Central memory CD8-positive, alpha-beta T cell (primary cell): Measurements from ENCODE around the gene UGT1A10.
"Not testable (repeated sequence)": the region's sequence is repeated elsewhere in the genome, so short reads cannot be mapped to it uniquely, and the experiment has no call there.

Experiments used
- ATAC-seq: fragments of 150-1000 bp; cut with Tn5 transposase; replicated peaks from 2 replicates; pipeline ENCODE4 v1.10.0; 2022; ENCODE audit warnings: mild to moderate bottlenecking, moderate FRiP score, moderate number of reproducible peaks; ENCODE audit not compliant: poor library complexity, severe bottlenecking; ENCODE audit errors: extremely low read depth
- DNase-seq, 2 donors: peaks; one replicate each; pipeline ENCODE4 v3.0.0; 2021; ENCODE audit warnings: low spot score in 2 of 2
- H3K27ac Mint-ChIP-seq: one replicate; pipeline ENCODE4 v1.8.0; 2022; ENCODE audit warnings: low read depth, mild to moderate bottlenecking, moderate library complexity, mixed read lengths
- H3K27me3 Mint-ChIP-seq: one replicate; pipeline ENCODE4 v1.8.0; 2022; ENCODE audit warnings: mixed read lengths
- H3K36me3 Mint-ChIP-seq: one replicate; pipeline ENCODE4 v1.8.0; 2022; ENCODE audit warnings: mild to moderate bottlenecking, moderate library complexity, mixed read lengths; ENCODE audit not compliant: insufficient read depth
- H3K4me1 Mint-ChIP-seq: one replicate; pipeline ENCODE4 v1.8.0; 2022; ENCODE audit warnings: mixed read lengths
- H3K4me3 Mint-ChIP-seq: one replicate; pipeline ENCODE4 v1.8.0; 2022; ENCODE audit warnings: mild to moderate bottlenecking, moderate library complexity, mixed read lengths
- H3K9me3 Mint-ChIP-seq: one replicate; pipeline ENCODE4 v1.8.0; 2022; ENCODE audit warnings: mixed read lengths

UGT1A10 gene

DNA sequence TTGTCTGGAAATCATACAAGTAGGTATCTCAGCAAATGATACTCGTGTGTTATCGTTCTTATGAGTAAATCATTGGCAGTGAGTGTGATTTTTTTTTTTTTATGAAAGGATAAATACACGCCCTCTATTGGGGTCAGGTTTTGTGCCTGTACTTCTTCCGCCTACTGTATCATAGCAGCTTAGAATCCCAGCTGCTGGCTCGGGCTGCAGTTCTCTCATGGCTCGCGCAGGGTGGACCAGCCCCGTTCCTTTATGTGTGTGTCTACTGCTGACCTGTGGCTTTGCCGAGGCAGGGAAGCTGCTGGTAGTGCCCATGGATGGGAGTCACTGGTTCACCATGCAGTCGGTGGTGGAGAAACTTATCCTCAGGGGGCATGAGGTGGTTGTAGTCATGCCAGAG is at the start of gene UGT1A10:
UGT1A10 (plus strand) TSS at position 143 of the 400 bp plus-strand sequence; CDS start at position 218, 75 bp downstream.
- not testable (repeated sequence) for DNase-seq, H3K4me3 Mint-ChIP-seq, H3K9me3 Mint-ChIP-seq, H3K36me3 Mint-ChIP-seq, ATAC-seq, H3K4me1 Mint-ChIP-seq, H3K27ac Mint-ChIP-seq
- H3K27me3 Mint-ChIP-seq = peaks cover 61% of the 10 kb centered on the region

- Mint-ChIP-seq H3K27me3 (peaks cover 67% of the 10 kb centered on the region), H3K4me3 (no peak overlapping the region), H3K36me3 (no peaks in the 10 kb centered on the region), H3K4me1 (no peaks in the 10 kb centered on the region), H3K9me3 (no peaks in the 10 kb centered on the region), H3K27ac (no peak overlapping the region)
- DNase-seq = no peak
- no peak for ATAC-seq
Observed at GRCh38 chr2:233588400-233588799, 47.8 kb upstream of the UGT1A10 start.

- not testable (repeated sequence) for H3K4me3 Mint-ChIP-seq, H3K4me1 Mint-ChIP-seq, DNase-seq, H3K27ac Mint-ChIP-seq, ATAC-seq, H3K9me3 Mint-ChIP-seq, H3K36me3 Mint-ChIP-seq
- peaks cover 48% of the 10 kb centered on the region for H3K27me3 Mint-ChIP-seq
Observed at GRCh38 chr2:233592706-233593105, 43.5 kb upstream of the UGT1A10 start.

- DNase-seq = no peak
- Mint-ChIP-seq H3K27ac (no peak overlapping the region), H3K4me1 (no peaks in the 10 kb centered on the region)
Observed at GRCh38 chr2:233593201-233593600, 43.0 kb upstream of the UGT1A10 start.

GRCh38 chr2:233597522-233597921 is 38.7 kb upstream of the UGT1A10 start:
- Mint-ChIP-seq H3K4me3 (no peak overlapping the region), H3K27me3 (peaks cover 52% of the 10 kb centered on the region), H3K4me1 (no peaks in the 10 kb centered on the region), H3K36me3 (no peaks in the 10 kb centered on the region), H3K27ac (no peak overlapping the region), H3K9me3 (no peaks in the 10 kb centered on the region)
- DNase-seq (no peak), ATAC-seq (no peak)

More at GRCh38 chr2:233593201-233593600, 43.0 kb upstream of the UGT1A10 start:
- H3K36me3 Mint-ChIP-seq = no peaks in the 10 kb centered on the region
- no peaks in the 10 kb centered on the region for H3K9me3 Mint-ChIP-seq
- peaks cover 43% of the 10 kb centered on the region for H3K27me3 Mint-ChIP-seq
- H3K4me3 Mint-ChIP-seq = no peak overlapping the region
- no peak for ATAC-seq

DNA sequence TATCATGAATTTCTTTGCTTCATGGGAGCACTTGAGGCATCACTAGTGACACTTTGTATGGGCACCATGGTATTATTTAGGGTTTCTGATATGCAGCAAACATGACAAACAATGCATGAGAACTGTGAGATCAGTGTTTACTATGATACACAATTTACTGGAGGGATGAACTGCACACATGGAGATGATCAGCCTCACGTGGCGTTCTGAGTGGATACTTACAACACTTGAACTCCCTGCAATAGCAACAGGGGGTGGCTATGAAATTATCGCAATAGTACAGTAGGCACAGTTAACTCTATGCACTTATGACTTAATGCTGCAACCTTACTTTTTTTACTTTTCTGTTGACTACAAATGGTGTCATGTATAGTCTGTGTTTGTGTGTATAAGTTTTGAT is 37.3 kb upstream of the UGT1A10 start:
- peaks cover 46% of the 10 kb centered on the region for H3K27me3 Mint-ChIP-seq
- no peak for DNase-seq
- no peaks in the 10 kb centered on the region for H3K4me1 Mint-ChIP-seq
- ATAC-seq = no peak
- H3K36me3 Mint-ChIP-seq = no peaks in the 10 kb centered on the region
- no peaks in the 10 kb centered on the region for H3K9me3 Mint-ChIP-seq
- H3K4me3 Mint-ChIP-seq = no peak overlapping the region
- H3K27ac Mint-ChIP-seq = no peak overlapping the region

GRCh38 chr2:233600386-233600785 is 35.9 kb upstream of the UGT1A10 start:
- H3K27me3 Mint-ChIP-seq = peaks cover 49% of the 10 kb centered on the region
- H3K4me3 Mint-ChIP-seq = no peak overlapping the region
- no peak for ATAC-seq
- no peak overlapping the region for H3K27ac Mint-ChIP-seq
- H3K4me1 Mint-ChIP-seq = no peaks in the 10 kb centered on the region
- no peaks in the 10 kb centered on the region for H3K9me3 Mint-ChIP-seq
- no peaks in the 10 kb centered on the region for H3K36me3 Mint-ChIP-seq
- no peak for DNase-seq

GRCh38 chr2:233602076-233602475 is 34.2 kb upstream of the UGT1A10 start:
- H3K27ac Mint-ChIP-seq = no peak overlapping the region
- H3K36me3 Mint-ChIP-seq = no peaks in the 10 kb centered on the region
- peaks cover 49% of the 10 kb centered on the region for H3K27me3 Mint-ChIP-seq
- no peaks in the 10 kb centered on the region for H3K9me3 Mint-ChIP-seq
- ATAC-seq (no peak), DNase-seq (no peak)
- no peaks in the 10 kb centered on the region for H3K4me1 Mint-ChIP-seq
- H3K4me3 Mint-ChIP-seq = no peak overlapping the region

DNA sequence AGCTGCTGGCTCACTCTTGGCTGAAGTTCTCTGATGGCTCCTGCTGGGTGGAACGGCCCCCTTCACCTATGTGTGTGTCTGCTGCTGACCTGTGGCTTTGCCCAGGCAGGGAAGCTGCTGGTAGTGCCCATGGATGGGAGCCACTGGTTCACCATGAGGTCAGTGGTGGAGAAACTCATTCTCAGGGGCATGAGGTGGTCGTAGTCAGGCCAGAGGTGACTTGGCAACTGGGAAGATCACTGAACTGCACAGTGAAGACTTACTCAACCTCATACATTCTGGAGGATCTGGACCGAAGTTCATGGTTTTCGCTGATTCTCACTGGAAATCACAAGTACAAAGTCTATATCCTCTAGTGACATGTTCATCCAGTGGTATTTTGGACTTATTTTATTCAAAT is 32.7 kb upstream of the UGT1A10 start:
- H3K4me3 Mint-ChIP-seq = no peak overlapping the region
- DNase-seq = no peak
- H3K27ac Mint-ChIP-seq = no peak overlapping the region
- no peaks in the 10 kb centered on the region for H3K9me3 Mint-ChIP-seq
- H3K4me1 Mint-ChIP-seq = no peaks in the 10 kb centered on the region
- H3K27me3 Mint-ChIP-seq = peaks cover 49% of the 10 kb centered on the region
- no peaks in the 10 kb centered on the region for H3K36me3 Mint-ChIP-seq
- no peak for ATAC-seq

DNA sequence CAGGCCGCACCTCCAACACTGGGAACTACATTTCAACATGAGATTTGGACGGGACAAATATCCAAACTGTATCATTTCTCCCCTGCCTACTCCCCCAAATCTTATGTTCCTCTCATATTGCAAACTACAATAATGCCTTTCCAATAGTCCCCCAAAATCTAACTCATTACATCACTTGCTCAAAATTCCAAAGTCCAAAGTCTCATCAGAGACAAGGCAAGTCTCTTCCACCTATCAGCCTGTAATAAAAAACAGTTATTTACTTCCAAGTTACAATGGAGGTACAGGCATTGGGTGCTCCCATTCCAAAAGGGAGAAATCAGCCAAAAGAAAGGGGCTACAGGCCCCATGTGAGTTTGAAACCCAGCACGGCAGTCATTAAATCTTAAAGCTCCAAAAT is 31.4 kb upstream of the UGT1A10 start:
- DNase-seq (no peak), ATAC-seq (no peak)
- Mint-ChIP-seq H3K4me1 (no peaks in the 10 kb centered on the region), H3K27me3 (peaks cover 47% of the 10 kb centered on the region), H3K36me3 (no peaks in the 10 kb centered on the region), H3K27ac (no peak overlapping the region), H3K9me3 (no peaks in the 10 kb centered on the region), H3K4me3 (no peak overlapping the region)

DNA sequence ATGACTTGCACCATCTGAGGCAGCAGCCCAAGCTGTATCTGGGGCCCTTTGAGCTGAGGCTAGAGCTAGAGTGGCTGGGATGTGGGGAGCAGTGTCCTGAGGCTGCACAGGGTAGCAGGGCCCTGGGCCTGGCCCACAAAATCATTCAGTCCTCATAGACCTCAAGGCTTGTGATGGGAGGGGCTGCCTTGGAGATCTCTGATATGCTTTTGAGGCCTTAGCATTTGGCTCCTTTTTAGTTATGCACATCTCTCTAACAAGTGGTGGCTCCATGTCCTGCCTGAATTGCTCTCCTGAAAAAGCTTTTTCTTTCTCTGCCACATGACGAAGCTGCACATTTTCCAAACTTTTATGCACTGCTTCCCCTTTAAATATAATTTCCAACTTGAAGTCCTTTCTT is 30.6 kb upstream of the UGT1A10 start:
- peaks cover 47% of the 10 kb centered on the region for H3K27me3 Mint-ChIP-seq
- no peaks in the 10 kb centered on the region for H3K36me3 Mint-ChIP-seq
- ATAC-seq = no peak
- H3K27ac Mint-ChIP-seq = no peak overlapping the region
- H3K9me3 Mint-ChIP-seq = peaks cover 5% of the 10 kb centered on the region
- H3K4me1 Mint-ChIP-seq = no peaks in the 10 kb centered on the region
- H3K4me3 Mint-ChIP-seq = no peak overlapping the region
- DNase-seq = no peak

GRCh38 chr2:233611284-233611683 is 25.0 kb upstream of the UGT1A10 start:
- no peaks in the 10 kb centered on the region for H3K4me1 Mint-ChIP-seq
- no peak for ATAC-seq
- H3K9me3 Mint-ChIP-seq = peaks cover 18% of the 10 kb centered on the region
- peaks cover 2% of the 10 kb centered on the region for H3K36me3 Mint-ChIP-seq
- no peak for DNase-seq
- no peak overlapping the region for H3K27ac Mint-ChIP-seq
- H3K27me3 Mint-ChIP-seq = peaks cover 65% of the 10 kb centered on the region
- no peak overlapping the region for H3K4me3 Mint-ChIP-seq

GRCh38 chr2:233617476-233617875 is 18.8 kb upstream of the UGT1A10 start, which contains the start of gene UGT1A8:
TSS of gene UGT1A8 (plus strand) at chr2:233617633. CDS start at chr2:233617708, 75 bp downstream.
- not testable (repeated sequence) for DNase-seq, ATAC-seq, H3K4me3 Mint-ChIP-seq, H3K4me1 Mint-ChIP-seq, H3K27ac Mint-ChIP-seq, H3K9me3 Mint-ChIP-seq, H3K36me3 Mint-ChIP-seq
- H3K27me3 Mint-ChIP-seq = peaks cover 84% of the 10 kb centered on the region

GRCh38 chr2:233620204-233620603 is 16.0 kb upstream of the UGT1A10 start:
- H3K27ac Mint-ChIP-seq = no peak overlapping the region
- DNase-seq (no peak), ATAC-seq (no peak)
- no peaks in the 10 kb centered on the region for H3K4me1 Mint-ChIP-seq
- peaks cover 84% of the 10 kb centered on the region for H3K27me3 Mint-ChIP-seq
- no peak overlapping the region for H3K4me3 Mint-ChIP-seq
- no peaks in the 10 kb centered on the region for H3K36me3 Mint-ChIP-seq
- no peaks in the 10 kb centered on the region for H3K9me3 Mint-ChIP-seq
